Endothelial cell of umbilical vein (primary cell): ENCODE measurements around the gene PTPN5.

ENCODE experiments used
- EZH2 ChIP-seq: IDR thresholded peaks from 2 replicates; pipeline ENCODE4 v1.6.1; 2012; ENCODE audit warnings: borderline replicate concordance, low read depth, mild to moderate bottlenecking, moderate library complexity, low read length, inconsistent platforms; ENCODE audit not compliant: severe bottlenecking
- FOS ChIP-seq: IDR thresholded peaks from 2 replicates; pipeline ENCODE4 v1.6.1; 2011; ENCODE audit warnings: mild to moderate bottlenecking, low read length, moderate library complexity, borderline replicate concordance; ENCODE audit not compliant: insufficient read depth
- POLR2A ChIP-seq: IDR thresholded peaks from 2 replicates; pipeline ENCODE4 v1.6.1; 2012; ENCODE audit warnings: low read depth, mild to moderate bottlenecking, control low read depth, low read length
- POLR2AphosphoS5 ChIP-seq: IDR thresholded peaks from 2 replicates; pipeline ENCODE4 v1.6.1; 2012; ENCODE audit warnings: low read depth, mild to moderate bottlenecking, control low read depth, low read length, moderate library complexity; ENCODE audit not compliant: insufficient read depth
- TF ChIP-seq, protein P1 (sequence below), 2 donors: IDR thresholded peaks; 1 replicate in 1 of 2; 2 replicates in 1 of 2; pipeline ENCODE4 v1.5.1; 2011; ENCODE audit warnings: low read length in 2 of 2, mild to moderate bottlenecking in 2 of 2, moderate library complexity in 2 of 2, control low read depth in 1 of 2, inconsistent platforms in 1 of 2, low read depth in 1 of 2; ENCODE audit not compliant: insufficient read depth in 1 of 2; ENCODE audit errors: extremely low read depth in 1 of 2

DNA sequence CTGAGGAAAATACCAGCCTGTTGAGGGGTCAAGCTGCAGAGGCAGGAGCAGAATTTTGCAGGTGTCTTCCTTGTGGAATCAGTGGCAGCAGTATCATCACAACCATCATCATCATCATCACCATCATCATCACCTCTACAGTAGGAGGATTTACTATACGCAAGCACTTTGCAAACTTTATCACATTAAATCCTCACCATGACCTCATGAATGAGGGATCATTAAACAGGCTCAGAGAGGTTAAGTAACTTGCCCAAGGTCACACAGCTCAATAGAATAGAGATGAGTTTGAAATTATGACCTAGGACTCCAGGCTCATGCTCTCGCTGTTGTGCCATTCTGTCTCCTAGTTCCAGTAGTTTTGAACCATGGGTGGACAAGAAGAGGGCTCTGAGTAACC, 25.6 kb downstream of the PTPN5 start:
- TF ChIP-seq POLR2A (no peak), EZH2 (no peak), FOS (no peak), POLR2AphosphoS5 (no peak)
- TF ChIP-seq, protein P1, sequence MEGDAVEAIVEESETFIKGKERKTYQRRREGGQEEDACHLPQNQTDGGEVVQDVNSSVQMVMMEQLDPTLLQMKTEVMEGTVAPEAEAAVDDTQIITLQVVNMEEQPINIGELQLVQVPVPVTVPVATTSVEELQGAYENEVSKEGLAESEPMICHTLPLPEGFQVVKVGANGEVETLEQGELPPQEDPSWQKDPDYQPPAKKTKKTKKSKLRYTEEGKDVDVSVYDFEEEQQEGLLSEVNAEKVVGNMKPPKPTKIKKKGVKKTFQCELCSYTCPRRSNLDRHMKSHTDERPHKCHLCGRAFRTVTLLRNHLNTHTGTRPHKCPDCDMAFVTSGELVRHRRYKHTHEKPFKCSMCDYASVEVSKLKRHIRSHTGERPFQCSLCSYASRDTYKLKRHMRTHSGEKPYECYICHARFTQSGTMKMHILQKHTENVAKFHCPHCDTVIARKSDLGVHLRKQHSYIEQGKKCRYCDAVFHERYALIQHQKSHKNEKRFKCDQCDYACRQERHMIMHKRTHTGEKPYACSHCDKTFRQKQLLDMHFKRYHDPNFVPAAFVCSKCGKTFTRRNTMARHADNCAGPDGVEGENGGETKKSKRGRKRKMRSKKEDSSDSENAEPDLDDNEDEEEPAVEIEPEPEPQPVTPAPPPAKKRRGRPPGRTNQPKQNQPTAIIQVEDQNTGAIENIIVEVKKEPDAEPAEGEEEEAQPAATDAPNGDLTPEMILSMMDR (IDR thresholded peaks at IDR 0.05; ENCODE audit: extremely low read depth in 1 of 2, insufficient read depth in 1 of 2, low read depth in 1 of 2, low read length in 2 of 2) = no peak
